Measurements from ENCODE around the gene HAGH. TPM values are rescaled to one million over a fixed set of nuclear protein-coding genes. Genes with fewer than 3 reads are reported as not detected.

HAGH gene
- polyA plus RNA-seq, 2 of the 4 experiments (the other 2 are of a cell fraction): 34.9 to 66.4 TPM

GRCh38 chr16:1831186-1832075, 4.8 kb upstream of the HAGH start:
- no peak overlapping the region for H3K27ac ChIP-seq
- WGBS (ENCODE audit: missing lambda C conversion rate): 94% methylated on average over 19 of the region's 19 CpGs
- FAIRE-seq (no peak), ATAC-seq (no peak), DNase-seq (ENCODE audit: low read depth in 1 of 2, low spot score in 1 of 2) (no peak)
- H3K9me3 ChIP-seq: no peaks in the 10 kb centered on the region
- ChIA-PET CTCF (interaction anchor here (0.7 kb wide), 1 partner anchor 72 kb away, joined by 3 read pairs; no protein-coding TSS in a partner anchor), POLR2A (no interaction called here)
- H3K4me3 ChIP-seq: no peak overlapping the region
- H3K4me1 ChIP-seq: peaks cover 21% of the 10 kb centered on the region
- H3K4me2 ChIP-seq: no peak overlapping the region
- TF ChIP-seq RCOR1 (IDR thresholded peaks at IDR 0.05; ENCODE audit: low read depth, low read length) (no peak), E2F6 (IDR thresholded peaks at IDR 0.05; ENCODE audit: borderline replicate concordance, low read depth) (no peak)

- CTCF ChIA-PET: interaction anchor here (0.6 to 1.5 kb wide), 4 partner anchors 10 to 99 kb away, joined by 3 to 7 read pairs (median 4); no protein-coding TSS in a partner anchor
Measured at GRCh38 chr16:1830213-1830612, 3.6 kb upstream of the HAGH start.

More at GRCh38 chr16:1830213-1830612, 3.6 kb upstream of the HAGH start:
- H3K4me1 ChIP-seq: peaks cover 27% of the 10 kb centered on the region
- TF ChIP-seq NPAS2 (CRISPR knock-in tag; IDR thresholded peaks at IDR 0.05; ENCODE audit: borderline replicate concordance) (no peak), SMC3 (IDR thresholded peaks at IDR 0.05) (no peak), CHD2 (IDR thresholded peaks at IDR 0.05; ENCODE audit: low read length, partially characterized antibody) (no peak), HDAC2 (IDR thresholded peaks at IDR 0.05) (no peak), SREBF2 (IDR thresholded peaks at IDR 0.05) (no peak), RARB (CRISPR knock-in tag; IDR thresholded peaks at IDR 0.05) (no peak), ELK1 (IDR thresholded peaks at IDR 0.05; ENCODE audit: low read depth, low read length) (no peak), ZC3H11A (IDR thresholded peaks at IDR 0.05) (no peak), EHMT2 (IDR thresholded peaks at IDR 0.05; ENCODE audit: low read depth) (no peak), CEBPB (IDR thresholded peaks at IDR 0.05) (no peak), ZNF302 (CRISPR knock-in tag; IDR thresholded peaks at IDR 0.05) (no peak), E2F6 (IDR thresholded peaks at IDR 0.05; ENCODE audit: borderline replicate concordance, low read depth) (no peak), PHF8 (IDR thresholded peaks at IDR 0.05; ENCODE audit: borderline replicate concordance, low read depth) (no peak), KDM1A (IDR thresholded peaks at IDR 0.05; ENCODE audit: low read depth) (no peak), USF2 (IDR thresholded peaks at IDR 0.05) (no peak), POLR2A (IDR thresholded peaks at IDR 0.05; ENCODE audit: low read length) (no peak), ESRRA (IDR thresholded peaks at IDR 0.05; ENCODE audit: borderline replicate concordance, low read length) (no peak), ATOH8 (CRISPR knock-in tag; IDR thresholded peaks at IDR 0.05; ENCODE audit: low read depth) (no peak), HOXB5 (CRISPR knock-in tag; IDR thresholded peaks at IDR 0.05) (no peak), HES2 (IDR thresholded peaks at IDR 0.05) (no peak)
- no peaks in the 10 kb centered on the region for H3K9me3 ChIP-seq
- no peak overlapping the region for H3K4me3 ChIP-seq
- POLR2A ChIA-PET: no interaction called here
- no peak for ATAC-seq
- 59% methylated on average over 3 of the region's 3 CpGs for WGBS (ENCODE audit: missing lambda C conversion rate)
- H3K27ac ChIP-seq: no peak overlapping the region
- no peak for DNase-seq (ENCODE audit: low read depth in 1 of 2, low spot score in 1 of 2)
- no peak overlapping the region for H3K4me2 ChIP-seq
- no peak for FAIRE-seq
